ENCODE results near the gene ANKRD13A. TPM values are rescaled to one million over a fixed set of nuclear protein-coding genes. Genes with fewer than 3 reads are reported as not detected.
A peak's percentile ranks its signal among the peaks of the same experiment; 100 is the strongest.
"Not testable (repeated sequence)": the region's sequence is repeated elsewhere in the genome, so short reads cannot be mapped to it uniquely, and the experiment has no call there.

The ANKRD13A gene
- polyA plus RNA-seq, 1 of the 3 experiments (the other 2 are of a cell fraction), result 42.8 TPM

DNA sequence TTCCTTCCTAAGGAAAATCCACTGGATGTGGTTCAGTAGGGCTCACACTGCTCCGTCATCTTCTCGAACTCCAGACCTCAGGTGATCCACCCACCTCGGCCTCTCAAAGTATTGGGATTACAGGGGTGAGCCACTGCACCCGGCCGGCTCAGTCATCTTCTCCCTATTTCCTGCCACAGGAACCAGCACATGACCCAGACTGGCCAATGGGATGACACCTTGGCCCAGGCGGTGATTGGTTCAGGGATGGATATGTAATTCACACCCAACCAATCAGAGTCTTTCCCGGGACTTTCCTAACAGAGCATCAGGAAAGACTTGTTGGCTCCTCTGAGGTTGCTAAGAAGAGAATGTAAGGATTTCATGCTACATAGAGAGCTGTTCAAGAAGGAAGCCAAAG is 68.3 kb downstream of the ANKRD13A start:
- Histone ChIP-seq H3K79me2 (ENCODE audit: insufficient read depth) (no peaks in the 10 kb centered on the region), H3K4me1 (ENCODE audit: control insufficient read depth in 1 of 2, insufficient read depth in 2 of 2, low read depth in 1 of 2, low read length in 1 of 2) (no peaks in the 10 kb centered on the region), H3K9ac (no peak overlapping the region), H2AFZ (ENCODE audit: low read depth) (no peak overlapping the region), H3K27ac (ENCODE audit: low read depth in 2 of 2, low read length in 1 of 2) (no peak overlapping the region), H3K4me3 (ENCODE audit: low read depth in 2 of 2, low read length in 1 of 2) (no peak overlapping the region), H3F3A (replicated peaks; ENCODE audit: insufficient read depth) (no peaks in the 10 kb centered on the region), H3K9me3 (no peaks in the 10 kb centered on the region), H3K9me2 (no peaks in the 10 kb centered on the region), H3K4me2 (no peak overlapping the region), H3K36me3 (replicated peaks in 1 of 2; ENCODE audit: control insufficient read depth in 1 of 2, insufficient read depth in 2 of 2, low read length in 1 of 2) (no peaks in the 10 kb centered on the region), H4K20me1 (ENCODE audit: insufficient read depth) (no peaks in the 10 kb centered on the region), H3K27me3 (ENCODE audit: insufficient read depth) (no peaks in the 10 kb centered on the region)
- 92% methylated on average over 7 of the region's 7 CpGs for WGBS (ENCODE audit: low lambda C conversion rate)
- ChIA-PET CTCF (no interaction called here), POLR2A (no interaction called here)
- no peak for DNase-seq
- TF ChIP-seq, protein P1, sequence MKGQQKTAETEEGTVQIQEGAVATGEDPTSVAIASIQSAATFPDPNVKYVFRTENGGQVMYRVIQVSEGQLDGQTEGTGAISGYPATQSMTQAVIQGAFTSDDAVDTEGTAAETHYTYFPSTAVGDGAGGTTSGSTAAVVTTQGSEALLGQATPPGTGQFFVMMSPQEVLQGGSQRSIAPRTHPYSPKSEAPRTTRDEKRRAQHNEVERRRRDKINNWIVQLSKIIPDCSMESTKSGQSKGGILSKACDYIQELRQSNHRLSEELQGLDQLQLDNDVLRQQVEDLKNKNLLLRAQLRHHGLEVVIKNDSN (IDR thresholded peaks at IDR 0.05; ENCODE audit: borderline replicate concordance, low read depth), result 0 out of 2 replicates have a peak, but pooled peaks have one; percentile 18
- TF ChIP-seq TAF1 (IDR thresholded peaks at IDR 0.05; ENCODE audit: borderline replicate concordance, low read depth, low read length), result no peak

DNA sequence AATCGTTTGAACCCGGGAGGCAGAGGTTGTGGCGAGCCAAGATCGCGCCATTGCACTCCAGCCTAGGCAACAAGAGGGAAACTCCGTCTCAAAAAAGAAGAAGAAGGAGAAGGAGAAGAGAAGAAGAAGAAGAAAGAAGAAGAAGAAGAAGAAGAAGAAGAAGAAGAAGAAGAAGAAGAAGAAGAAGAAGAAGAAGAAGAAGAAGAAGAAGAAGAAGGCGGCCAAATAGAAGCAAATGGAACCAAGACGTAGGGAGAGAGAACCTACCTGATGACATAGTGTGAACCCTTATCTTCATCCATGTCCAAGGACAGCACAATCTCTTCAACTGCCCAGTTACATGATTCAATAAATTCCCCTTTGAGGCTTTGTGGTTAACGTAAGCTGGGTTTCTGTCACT is 68.9 kb downstream of the ANKRD13A start:
- H3K27me3 ChIP-seq (ENCODE audit: insufficient read depth); H3K27ac ChIP-seq (ENCODE audit: low read depth in 2 of 2, low read length in 1 of 2); H3K9ac ChIP-seq; H3K9me2 ChIP-seq; H4K20me1 ChIP-seq (ENCODE audit: insufficient read depth); H3K36me3 ChIP-seq (replicated peaks in 1 of 2; ENCODE audit: control insufficient read depth in 1 of 2, insufficient read depth in 2 of 2, low read length in 1 of 2); H3K79me2 ChIP-seq (ENCODE audit: insufficient read depth); DNase-seq; H3K4me1 ChIP-seq (ENCODE audit: control insufficient read depth in 1 of 2, insufficient read depth in 2 of 2, low read depth in 1 of 2, low read length in 1 of 2); H3K4me3 ChIP-seq (ENCODE audit: low read depth in 2 of 2, low read length in 1 of 2); CTCF ChIA-PET; H2AFZ ChIP-seq (ENCODE audit: low read depth); H3K9me3 ChIP-seq; POLR2A ChIA-PET; H3F3A ChIP-seq (replicated peaks; ENCODE audit: insufficient read depth); H3K4me2 ChIP-seq: not testable (repeated sequence)
- WGBS (ENCODE audit: low lambda C conversion rate), result 86% methylated on average over 9 of the region's 9 CpGs

DNA sequence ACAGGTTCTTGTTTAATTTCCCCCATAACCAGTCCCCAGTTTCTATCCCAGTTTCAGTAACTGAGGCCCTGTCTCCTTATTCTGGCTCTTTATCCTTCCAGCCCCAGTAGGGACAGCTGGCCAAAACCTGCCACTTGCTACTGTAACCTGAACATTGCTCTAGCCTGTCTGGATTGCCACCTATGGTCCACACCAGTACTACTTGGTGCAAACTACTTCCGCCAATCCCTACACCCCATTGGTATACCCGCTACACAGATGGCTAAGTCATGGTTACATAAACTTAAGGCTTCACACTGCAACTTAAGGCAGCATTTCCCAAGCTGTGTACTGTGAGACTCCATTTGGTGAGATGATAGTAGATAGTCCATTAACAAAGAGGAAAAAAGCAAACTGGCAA is 69.4 kb downstream of the ANKRD13A start:
- ChIA-PET POLR2A (no interaction called here), CTCF (interaction anchor here (1.3 kb wide), 1 partner anchor 9 kb away, joined by 3 read pairs; no protein-coding TSS in a partner anchor)
- Histone ChIP-seq H3K36me3 (replicated peaks in 1 of 2; ENCODE audit: control insufficient read depth in 1 of 2, insufficient read depth in 2 of 2, low read length in 1 of 2) (no peaks in the 10 kb centered on the region), H2AFZ (ENCODE audit: low read depth) (no peak overlapping the region), H3K27me3 (ENCODE audit: insufficient read depth) (no peaks in the 10 kb centered on the region), H3K4me2 (no peak overlapping the region), H3K9me3 (no peaks in the 10 kb centered on the region), H3K4me3 (ENCODE audit: low read depth in 2 of 2, low read length in 1 of 2) (no peak overlapping the region), H3K27ac (ENCODE audit: low read depth in 2 of 2, low read length in 1 of 2) (no peak overlapping the region), H4K20me1 (ENCODE audit: insufficient read depth) (no peaks in the 10 kb centered on the region), H3K4me1 (ENCODE audit: control insufficient read depth in 1 of 2, insufficient read depth in 2 of 2, low read depth in 1 of 2, low read length in 1 of 2) (peaks cover 0 to 7% of the 10 kb centered on the region in 2 experiments; a peak in 1 of 4 replicates), H3K9me2 (no peaks in the 10 kb centered on the region), H3F3A (replicated peaks; ENCODE audit: insufficient read depth) (no peaks in the 10 kb centered on the region), H3K9ac (no peak overlapping the region), H3K79me2 (ENCODE audit: insufficient read depth) (no peaks in the 10 kb centered on the region)
- no peak for DNase-seq
- WGBS (ENCODE audit: low lambda C conversion rate), result 94% methylated on average over 2 of the region's 2 CpGs
- TF ChIP-seq NFIC (IDR thresholded peaks at IDR 0.05; ENCODE audit: borderline replicate concordance) (no peak), JUND (IDR thresholded peaks at IDR 0.05) (no peak)

DNA sequence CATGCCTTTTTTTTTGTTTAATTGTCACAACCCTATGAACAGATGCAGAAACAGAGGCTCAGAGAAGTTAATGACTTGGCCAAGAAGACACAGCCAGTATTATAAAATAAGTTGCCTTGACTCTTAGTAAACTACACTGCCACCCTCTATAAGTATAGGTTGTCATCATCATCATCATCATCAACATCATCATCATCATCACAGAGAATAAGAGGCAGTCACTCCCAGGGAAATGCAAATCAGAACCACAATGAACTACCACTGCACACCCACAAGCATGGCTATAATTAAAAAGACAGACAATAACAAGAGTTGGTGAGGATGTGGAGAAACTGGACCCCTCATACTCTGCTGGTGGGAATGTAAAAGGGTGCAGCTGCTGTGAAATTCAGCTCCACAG is 72.3 kb downstream of the ANKRD13A start:
- POLR2A ChIA-PET, result no interaction called here
- no peaks in the 10 kb centered on the region for H3K36me3 ChIP-seq (replicated peaks in 1 of 2; ENCODE audit: control insufficient read depth in 1 of 2, insufficient read depth in 2 of 2, low read length in 1 of 2)
- H3K27me3 ChIP-seq (ENCODE audit: insufficient read depth), result no peaks in the 10 kb centered on the region
- H3K79me2 ChIP-seq (ENCODE audit: insufficient read depth), result no peaks in the 10 kb centered on the region
- H4K20me1 ChIP-seq (ENCODE audit: insufficient read depth), result no peaks in the 10 kb centered on the region
- no peak overlapping the region for H3K4me2 ChIP-seq
- no peak overlapping the region for H3K27ac ChIP-seq (ENCODE audit: low read depth in 2 of 2, low read length in 1 of 2)
- H3K9ac ChIP-seq, result no peak overlapping the region
- no peaks in the 10 kb centered on the region for H3K9me3 ChIP-seq
- TF ChIP-seq EP300 (IDR thresholded peaks at IDR 0.05; ENCODE audit: borderline replicate concordance in 1 of 2, low read depth in 1 of 2, low read length in 1 of 2), result no peak
- no peak for TF ChIP-seq MEF2A (IDR thresholded peaks at IDR 0.05; ENCODE audit: borderline replicate concordance, low read depth)
- TF ChIP-seq, protein P2, sequence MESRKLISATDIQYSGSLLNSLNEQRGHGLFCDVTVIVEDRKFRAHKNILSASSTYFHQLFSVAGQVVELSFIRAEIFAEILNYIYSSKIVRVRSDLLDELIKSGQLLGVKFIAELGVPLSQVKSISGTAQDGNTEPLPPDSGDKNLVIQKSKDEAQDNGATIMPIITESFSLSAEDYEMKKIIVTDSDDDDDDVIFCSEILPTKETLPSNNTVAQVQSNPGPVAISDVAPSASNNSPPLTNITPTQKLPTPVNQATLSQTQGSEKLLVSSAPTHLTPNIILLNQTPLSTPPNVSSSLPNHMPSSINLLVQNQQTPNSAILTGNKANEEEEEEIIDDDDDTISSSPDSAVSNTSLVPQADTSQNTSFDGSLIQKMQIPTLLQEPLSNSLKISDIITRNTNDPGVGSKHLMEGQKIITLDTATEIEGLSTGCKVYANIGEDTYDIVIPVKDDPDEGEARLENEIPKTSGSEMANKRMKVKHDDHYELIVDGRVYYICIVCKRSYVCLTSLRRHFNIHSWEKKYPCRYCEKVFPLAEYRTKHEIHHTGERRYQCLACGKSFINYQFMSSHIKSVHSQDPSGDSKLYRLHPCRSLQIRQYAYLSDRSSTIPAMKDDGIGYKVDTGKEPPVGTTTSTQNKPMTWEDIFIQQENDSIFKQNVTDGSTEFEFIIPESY (IDR thresholded peaks at IDR 0.05; ENCODE audit: borderline replicate concordance, low read depth), result no peak
- TF ChIP-seq, protein P3, sequence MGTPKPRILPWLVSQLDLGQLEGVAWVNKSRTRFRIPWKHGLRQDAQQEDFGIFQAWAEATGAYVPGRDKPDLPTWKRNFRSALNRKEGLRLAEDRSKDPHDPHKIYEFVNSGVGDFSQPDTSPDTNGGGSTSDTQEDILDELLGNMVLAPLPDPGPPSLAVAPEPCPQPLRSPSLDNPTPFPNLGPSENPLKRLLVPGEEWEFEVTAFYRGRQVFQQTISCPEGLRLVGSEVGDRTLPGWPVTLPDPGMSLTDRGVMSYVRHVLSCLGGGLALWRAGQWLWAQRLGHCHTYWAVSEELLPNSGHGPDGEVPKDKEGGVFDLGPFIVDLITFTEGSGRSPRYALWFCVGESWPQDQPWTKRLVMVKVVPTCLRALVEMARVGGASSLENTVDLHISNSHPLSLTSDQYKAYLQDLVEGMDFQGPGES (IDR thresholded peaks at IDR 0.05; ENCODE audit: low read depth, low read length), result no peak
- TF ChIP-seq RXRA (IDR thresholded peaks at IDR 0.05; ENCODE audit: borderline replicate concordance, low read depth), result no peak
- no peak for TF ChIP-seq MXI1 (IDR thresholded peaks at IDR 0.05; ENCODE audit: low read depth, low read length)
- DNase-seq, result no peak
- no peaks in the 10 kb centered on the region for H3F3A ChIP-seq (replicated peaks; ENCODE audit: insufficient read depth)
- H3K4me1 ChIP-seq (ENCODE audit: control insufficient read depth in 1 of 2, insufficient read depth in 2 of 2, low read depth in 1 of 2, low read length in 1 of 2), result peaks cover 0 to 7% of the 10 kb centered on the region in 2 experiments; a peak in 1 of 4 replicates
- no peaks in the 10 kb centered on the region for H3K9me2 ChIP-seq
- no peak overlapping the region for H3K4me3 ChIP-seq (ENCODE audit: low read depth in 2 of 2, low read length in 1 of 2)
- no peak overlapping the region for H2AFZ ChIP-seq (ENCODE audit: low read depth)
- CTCF ChIA-PET, result no interaction called here

All from SK-N-SH (cell line).